Chondrocyte (in vitro differentiated cells): Measurements from ENCODE around the gene AK9. TPM values are rescaled to one million over a fixed set of nuclear protein-coding genes. Genes with fewer than 3 reads are reported as not detected.
"Not testable (repeated sequence)": the region's sequence is repeated elsewhere in the genome, so short reads cannot be mapped to it uniquely, and the experiment has no call there.

Experiments used
- DNase-seq: peaks from one replicate; pipeline ENCODE4 v3.0.0; 2021; ENCODE audit warnings: mixed read lengths, low spot score
- H3K27ac Mint-ChIP-seq: one replicate; pipeline ENCODE4 v1.8.0; 2021; ENCODE audit warnings: mild to moderate bottlenecking, moderate library complexity, mixed read lengths; ENCODE audit not compliant: unreplicated experiment
- H3K27me3 Mint-ChIP-seq: 2 replicates; pipeline ENCODE4 v1.8.0; 2021; ENCODE audit warnings: low read depth, mixed read lengths
- H3K36me3 Mint-ChIP-seq: 2 replicates; pipeline ENCODE4 v1.8.0; 2021; ENCODE audit warnings: low read depth, mixed read lengths
- H3K4me1 Mint-ChIP-seq: 2 replicates; pipeline ENCODE4 v1.8.0; 2021; ENCODE audit warnings: low read depth, mild to moderate bottlenecking, mixed read lengths
- H3K4me3 Mint-ChIP-seq: one replicate; pipeline ENCODE4 v1.8.0; 2021; ENCODE audit warnings: mild to moderate bottlenecking, moderate library complexity, mixed read lengths; ENCODE audit not compliant: unreplicated experiment
- H3K9me3 Mint-ChIP-seq: 2 replicates; pipeline ENCODE4 v1.8.0; 2021; ENCODE audit warnings: low read depth, mixed read lengths
- CTCF ChIP-seq: fragments of 200-600 bp; sonication (generic); IDR thresholded peaks from 2 replicates; pipeline ENCODE4 v1.5.0; 2021; ENCODE audit warnings: antibody characterized with exemption, mild to moderate bottlenecking, moderate library complexity
- total RNA-seq: library from RNA; stranded (reverse); gene quantifications from 3 replicates; pipeline ENCODE4 v1.2.1, GENCODE V29; 2021

AK9 gene
- total RNA-seq, 1 donor from 2014 or later = 4.4 TPM

GRCh38 chr6:109467696-109468095, 223.3 kb downstream of the AK9 start:
- H3K4me3 Mint-ChIP-seq = no peak overlapping the region
- DNase-seq = no peak

GRCh38 chr6:109466212-109466923, 224.6 kb downstream of the AK9 start:
- Mint-ChIP-seq H3K27me3 (no peaks in the 10 kb centered on the region), H3K36me3 (peaks cover 25% of the 10 kb centered on the region), H3K9me3 (no peaks in the 10 kb centered on the region), H3K4me3 (no peak overlapping the region), H3K4me1 (no peaks in the 10 kb centered on the region), H3K27ac (no peak overlapping the region)
- TF ChIP-seq CTCF = no peak
- no peak for DNase-seq

More at GRCh38 chr6:109467696-109468095, 223.3 kb downstream of the AK9 start:
- peaks cover 27% of the 10 kb centered on the region for H3K36me3 Mint-ChIP-seq
- no peaks in the 10 kb centered on the region for H3K4me1 Mint-ChIP-seq
- no peak overlapping the region for H3K27ac Mint-ChIP-seq
- no peaks in the 10 kb centered on the region for H3K27me3 Mint-ChIP-seq
- H3K9me3 Mint-ChIP-seq = no peaks in the 10 kb centered on the region
- no peak for TF ChIP-seq CTCF

GRCh38 chr6:109465772-109466171, 225.2 kb downstream of the AK9 start:
- H3K36me3 Mint-ChIP-seq = peaks cover 23% of the 10 kb centered on the region
- H3K4me1 Mint-ChIP-seq = no peaks in the 10 kb centered on the region
- H3K27ac Mint-ChIP-seq = no peak overlapping the region
- H3K27me3 Mint-ChIP-seq = no peaks in the 10 kb centered on the region
- no peaks in the 10 kb centered on the region for H3K9me3 Mint-ChIP-seq
- H3K4me3 Mint-ChIP-seq = no peak overlapping the region
- no peak for DNase-seq
- no peak for TF ChIP-seq CTCF

- Mint-ChIP-seq H3K4me1 (peaks cover 7% of the 10 kb centered on the region), H3K27ac (no peak overlapping the region)
These were observed 229.1 kb downstream of the AK9 start for GRCh38 chr6:109461733-109462526.

GRCh38 chr6:109461205-109461604, 229.8 kb downstream of the AK9 start:
- not testable (repeated sequence) for H3K4me3 Mint-ChIP-seq, H3K27ac Mint-ChIP-seq, DNase-seq, H3K9me3 Mint-ChIP-seq, H3K27me3 Mint-ChIP-seq
- peaks cover 14% of the 10 kb centered on the region for H3K4me1 Mint-ChIP-seq
- H3K36me3 Mint-ChIP-seq = peaks cover 17% of the 10 kb centered on the region

More at GRCh38 chr6:109461733-109462526, 229.1 kb downstream of the AK9 start:
- no peak for DNase-seq
- no peak overlapping the region for H3K4me3 Mint-ChIP-seq
- H3K9me3 Mint-ChIP-seq = no peaks in the 10 kb centered on the region
- peaks cover 17% of the 10 kb centered on the region for H3K36me3 Mint-ChIP-seq
- no peak for TF ChIP-seq CTCF
- H3K27me3 Mint-ChIP-seq = no peaks in the 10 kb centered on the region
